Mesendoderm (in vitro differentiated cells): ENCODE results near the gene LOXHD1.

Experiments used
- DNase-seq: peaks from one replicate; pipeline ENCODE4 v3.0.0; 2013
- H2AK5ac ChIP-seq: 2 replicates; pipeline ENCODE4 v1.6.1; 2013; ENCODE audit warnings: low read length, inconsistent platforms
- H2BK120ac ChIP-seq: 2 replicates; pipeline ENCODE4 v1.6.1; 2013; ENCODE audit warnings: low read depth, mild to moderate bottlenecking, low read length, moderate library complexity, mixed read lengths
- H2BK15ac ChIP-seq: replicated peaks from 2 replicates; pipeline ENCODE4 v1.6.1; 2013; ENCODE audit warnings: low read depth, mild to moderate bottlenecking, moderate library complexity
- H2BK5ac ChIP-seq: 2 replicates; pipeline ENCODE4 v1.6.1; 2013; ENCODE audit warnings: low read length, inconsistent platforms
- H3K18ac ChIP-seq: 2 replicates; pipeline ENCODE4 v1.6.1; 2013; ENCODE audit warnings: mild to moderate bottlenecking, low read length, mixed read lengths
- H3K23ac ChIP-seq: one replicate; pipeline ENCODE4 v1.6.1; 2013; ENCODE audit warnings: low read length
- H3K27ac ChIP-seq: 2 replicates; pipeline ENCODE4 v1.5.1; 2013; ENCODE audit warnings: low read depth, mild to moderate bottlenecking, inconsistent platforms, low read length, moderate library complexity
- H3K27me3 ChIP-seq: 2 replicates; pipeline ENCODE4 v1.6.1; 2013; ENCODE audit warnings: low read length, control low read depth, mild to moderate bottlenecking, inconsistent platforms; ENCODE audit not compliant: insufficient read depth, poor library complexity
- H3K36me3 ChIP-seq: 2 replicates; pipeline ENCODE4 v1.6.1; 2013; ENCODE audit warnings: low read length, inconsistent platforms; ENCODE audit not compliant: control insufficient read depth, insufficient read depth
- H3K4ac ChIP-seq: one replicate; pipeline ENCODE4 v1.6.1; 2013; ENCODE audit warnings: low read depth, mild to moderate bottlenecking, low read length, moderate library complexity
- H3K4me1 ChIP-seq: 2 replicates; pipeline ENCODE4 v1.6.1; 2013; ENCODE audit warnings: low read depth, low read length, inconsistent platforms; ENCODE audit not compliant: control insufficient read depth
- H3K4me2 ChIP-seq: 2 replicates; pipeline ENCODE4 v1.6.1; 2013; ENCODE audit warnings: low read length
- H3K4me3 ChIP-seq: 2 replicates; pipeline ENCODE4 v1.5.1; 2013; ENCODE audit warnings: mild to moderate bottlenecking, low read length
- H3K56ac ChIP-seq: one replicate; pipeline ENCODE4 v1.6.1; 2013; ENCODE audit warnings: low read length
- H3K79me1 ChIP-seq: 2 replicates; pipeline ENCODE4 v1.6.1; 2013; ENCODE audit warnings: low read length, inconsistent platforms
- H3K79me2 ChIP-seq: 2 replicates; pipeline ENCODE4 v1.6.1; 2013; ENCODE audit warnings: mild to moderate bottlenecking, low read length; ENCODE audit not compliant: control insufficient read depth, insufficient read depth
- H3K9ac ChIP-seq: 2 replicates; pipeline ENCODE4 v1.6.1; 2013; ENCODE audit warnings: low read length, inconsistent platforms
- H4K5ac ChIP-seq: one replicate; pipeline ENCODE4 v1.6.1; 2013; ENCODE audit warnings: low read length
- H4K8ac ChIP-seq: one replicate; pipeline ENCODE4 v1.6.1; 2013; ENCODE audit warnings: low read depth, mild to moderate bottlenecking, control low read depth, low read length, moderate library complexity
- WGBS: extraction: QIAGEN DNeasy Blood & Tissue Kit; methylation state at CpG from one replicate; pipeline ENCODE4 v1.1.7; 2013; ENCODE audit warnings: low lambda C conversion rate, missing lambda C conversion rate; ENCODE audit not compliant: insufficient coverage; ENCODE audit errors: extremely low coverage; 5-methylcytosine and 5-hydroxymethylcytosine counted together

Gene LOXHD1

DNA sequence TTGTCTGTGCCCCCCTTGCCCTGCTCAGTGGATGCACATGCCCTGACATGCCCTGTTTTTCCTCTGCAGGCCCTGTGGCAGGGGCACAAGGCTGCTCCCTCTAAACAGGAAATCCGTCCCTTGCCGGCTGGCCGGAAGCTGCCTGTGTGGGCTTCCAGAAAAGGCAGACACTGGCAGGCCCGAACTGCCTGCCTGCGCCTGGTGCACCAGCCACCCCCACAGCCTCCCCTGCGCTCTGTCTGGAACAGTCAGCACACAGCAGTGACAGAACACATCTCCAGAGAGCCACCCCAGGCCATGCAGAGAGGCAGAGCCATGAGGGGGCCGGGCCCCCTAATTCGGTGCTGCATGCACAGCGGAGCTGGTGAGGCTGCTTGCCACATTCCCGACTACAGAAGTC lies 33.5 kb downstream of the LOXHD1 start:
- Histone ChIP-seq H3K4me1 (no peaks in the 10 kb centered on the region), H3K9ac (no peak overlapping the region), H3K4ac (no peak overlapping the region), H4K5ac (no peak overlapping the region), H3K79me2 (no peaks in the 10 kb centered on the region), H3K56ac (no peak overlapping the region), H4K8ac (no peak overlapping the region), H3K36me3 (no peaks in the 10 kb centered on the region), H2BK120ac (no peak overlapping the region), H2BK5ac (no peak overlapping the region), H2AK5ac (no peak overlapping the region), H3K4me2 (no peak overlapping the region), H3K79me1 (no peaks in the 10 kb centered on the region), H3K4me3 (no peak overlapping the region), H3K18ac (no peak overlapping the region), H3K23ac (no peak overlapping the region), H3K27ac (no peak overlapping the region), H2BK15ac (no peak overlapping the region), H3K27me3 (no peaks in the 10 kb centered on the region)
- no peak for DNase-seq
- no CpG with 5 or more reads among the region's 10 CpGs for WGBS

DNA sequence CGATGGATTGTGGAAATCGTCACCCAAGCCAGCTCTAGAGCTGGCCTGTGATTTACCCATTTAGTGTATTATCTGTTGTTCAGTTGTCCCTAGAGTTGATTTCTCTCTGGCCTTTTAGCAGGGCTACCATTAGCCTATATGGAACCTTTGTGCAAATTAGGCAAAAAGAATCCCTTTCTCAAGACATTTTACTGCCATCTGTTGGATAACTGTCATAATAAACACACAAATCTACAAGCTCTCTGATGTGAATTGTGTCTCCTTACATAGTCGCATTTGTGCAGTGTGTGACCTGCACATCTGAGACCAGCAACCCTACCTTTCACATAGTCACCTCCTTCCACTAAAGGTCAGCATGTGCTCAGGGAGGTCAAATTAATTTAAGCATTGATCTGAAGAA lies 34.0 kb downstream of the LOXHD1 start:
- peak; percentile 20 for DNase-seq
- no peak overlapping the region for H3K56ac ChIP-seq
- no peak overlapping the region for H2AK5ac ChIP-seq
- no peaks in the 10 kb centered on the region for H3K79me2 ChIP-seq
- no peaks in the 10 kb centered on the region for H3K4me1 ChIP-seq
- no peak overlapping the region for H4K5ac ChIP-seq
- H3K4me2 ChIP-seq = no peak overlapping the region
- no peaks in the 10 kb centered on the region for H3K27me3 ChIP-seq
- H2BK5ac ChIP-seq = no peak overlapping the region
- H3K23ac ChIP-seq = no peak overlapping the region
- H3K4me3 ChIP-seq = no peak overlapping the region
- H2BK15ac ChIP-seq = no peak overlapping the region
- H3K27ac ChIP-seq = no peak overlapping the region
- WGBS = no CpG with 5 or more reads among the region's 3 CpGs
- H3K18ac ChIP-seq = no peak overlapping the region
- H3K36me3 ChIP-seq = no peaks in the 10 kb centered on the region
- no peak overlapping the region for H3K4ac ChIP-seq
- H2BK120ac ChIP-seq = no peak overlapping the region
- no peaks in the 10 kb centered on the region for H3K79me1 ChIP-seq
- no peak overlapping the region for H4K8ac ChIP-seq
- no peak overlapping the region for H3K9ac ChIP-seq

DNA sequence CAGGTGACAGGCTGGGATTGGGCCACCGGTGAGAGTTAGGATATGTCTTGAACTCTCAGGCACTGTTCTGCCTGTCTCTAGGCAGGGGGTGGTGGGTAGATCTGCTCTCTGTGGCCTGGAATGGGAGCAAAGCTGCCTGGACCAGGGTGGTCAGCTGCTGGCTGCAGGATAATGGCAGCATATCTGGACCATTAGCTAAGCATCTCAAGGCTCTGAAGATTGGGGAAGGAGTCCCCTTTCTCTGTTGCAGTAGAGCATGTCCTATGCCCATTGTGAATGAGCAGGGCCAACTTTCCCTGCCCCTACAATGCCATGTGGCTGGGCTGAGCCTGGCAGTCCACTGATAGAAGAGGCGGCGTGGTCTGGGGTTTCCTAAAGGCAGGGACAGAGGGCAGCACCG lies 34.6 kb downstream of the LOXHD1 start:
- Histone ChIP-seq H3K79me2 (no peaks in the 10 kb centered on the region), H3K56ac (no peak overlapping the region), H2BK15ac (no peak overlapping the region), H3K79me1 (no peaks in the 10 kb centered on the region), H3K4me2 (no peak overlapping the region), H3K27ac (no peak overlapping the region), H4K8ac (no peak overlapping the region), H3K23ac (no peak overlapping the region), H4K5ac (no peak overlapping the region), H3K4ac (no peak overlapping the region), H2BK5ac (no peak overlapping the region), H3K27me3 (no peaks in the 10 kb centered on the region), H3K9ac (no peak overlapping the region), H3K4me1 (no peaks in the 10 kb centered on the region), H3K18ac (no peak overlapping the region), H2AK5ac (no peak overlapping the region), H3K36me3 (no peaks in the 10 kb centered on the region), H3K4me3 (no peak overlapping the region), H2BK120ac (no peak overlapping the region)
- DNase-seq = no peak
- no CpG with 5 or more reads among the region's 4 CpGs for WGBS

GRCh38 chr18:46621871-46622270 lies 35.1 kb downstream of the LOXHD1 start:
- no peaks in the 10 kb centered on the region for H3K79me1 ChIP-seq
- H4K8ac ChIP-seq = no peak overlapping the region
- H3K4me2 ChIP-seq = no peak overlapping the region
- no peak overlapping the region for H3K23ac ChIP-seq
- H2BK15ac ChIP-seq = no peak overlapping the region
- H3K9ac ChIP-seq = no peak overlapping the region
- H3K56ac ChIP-seq = no peak overlapping the region
- no CpG with 5 or more reads among the region's 2 CpGs for WGBS
- H4K5ac ChIP-seq = no peak overlapping the region
- no peak overlapping the region for H2BK5ac ChIP-seq
- no peak overlapping the region for H3K4ac ChIP-seq
- H3K79me2 ChIP-seq = no peaks in the 10 kb centered on the region
- H3K4me3 ChIP-seq = no peak overlapping the region
- no peak overlapping the region for H2BK120ac ChIP-seq
- H3K27ac ChIP-seq = no peak overlapping the region
- DNase-seq = peak; percentile 37
- no peak overlapping the region for H2AK5ac ChIP-seq
- no peaks in the 10 kb centered on the region for H3K27me3 ChIP-seq
- H3K18ac ChIP-seq = no peak overlapping the region
- no peaks in the 10 kb centered on the region for H3K36me3 ChIP-seq
- no peaks in the 10 kb centered on the region for H3K4me1 ChIP-seq

DNA sequence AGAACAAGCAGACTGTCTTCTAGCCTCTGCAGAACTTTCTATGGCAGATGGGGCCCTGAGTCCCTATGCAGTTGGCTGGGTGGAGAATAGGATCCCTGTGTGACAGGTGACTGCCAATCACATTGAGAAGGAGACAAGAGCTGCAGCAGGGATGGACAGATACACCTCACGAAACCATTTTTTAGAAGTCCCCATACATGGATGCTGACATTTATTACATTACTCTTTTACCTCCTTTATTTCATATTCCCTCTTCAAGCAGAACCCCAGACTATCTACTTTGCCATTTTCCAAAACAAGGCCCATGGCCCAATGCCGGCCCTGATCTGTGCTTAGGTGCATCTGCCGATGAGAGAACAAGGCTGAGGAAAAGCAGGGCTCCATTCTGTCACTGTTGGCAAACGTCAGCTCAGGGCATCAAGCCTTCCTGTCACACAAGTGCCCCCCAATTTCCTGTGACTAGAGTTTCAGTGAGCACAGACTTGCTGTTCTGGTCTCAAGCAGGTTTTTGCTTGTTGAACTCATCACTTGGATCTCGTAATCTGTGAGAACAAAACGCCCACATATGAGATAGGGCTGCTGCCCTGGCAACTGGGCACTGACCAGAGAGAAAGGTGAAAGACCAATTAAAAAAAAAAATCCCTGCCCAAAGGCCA lies 35.8 kb downstream of the LOXHD1 start:
- no peak overlapping the region for H3K23ac ChIP-seq
- no peak for DNase-seq
- H3K18ac ChIP-seq = no peak overlapping the region
- no peak overlapping the region for H3K9ac ChIP-seq
- no peak overlapping the region for H3K27ac ChIP-seq
- H3K4me2 ChIP-seq = no peak overlapping the region
- WGBS = no CpG with 5 or more reads among the region's 6 CpGs
- no peak overlapping the region for H2BK5ac ChIP-seq
- H4K5ac ChIP-seq = no peak overlapping the region
- no peaks in the 10 kb centered on the region for H3K79me2 ChIP-seq
- no peak overlapping the region for H3K4me3 ChIP-seq
- H3K4ac ChIP-seq = no peak overlapping the region
- H4K8ac ChIP-seq = no peak overlapping the region
- no peak overlapping the region for H2BK15ac ChIP-seq
- H3K56ac ChIP-seq = no peak overlapping the region
- no peaks in the 10 kb centered on the region for H3K4me1 ChIP-seq
- H2AK5ac ChIP-seq = no peak overlapping the region
- no peak overlapping the region for H2BK120ac ChIP-seq
- no peaks in the 10 kb centered on the region for H3K36me3 ChIP-seq
- no peaks in the 10 kb centered on the region for H3K79me1 ChIP-seq
- H3K27me3 ChIP-seq = no peaks in the 10 kb centered on the region

GRCh38 chr18:46619559-46619958 lies 37.5 kb downstream of the LOXHD1 start:
- H3K4me3 ChIP-seq = no peak overlapping the region
- no peak overlapping the region for H4K8ac ChIP-seq
- no peak overlapping the region for H3K9ac ChIP-seq
- H3K4me2 ChIP-seq = no peak overlapping the region
- H4K5ac ChIP-seq = no peak overlapping the region
- no peaks in the 10 kb centered on the region for H3K36me3 ChIP-seq
- H2AK5ac ChIP-seq = no peak overlapping the region
- H3K4me1 ChIP-seq = no peaks in the 10 kb centered on the region
- H3K18ac ChIP-seq = no peak overlapping the region
- DNase-seq = no peak
- H3K56ac ChIP-seq = no peak overlapping the region
- H3K79me1 ChIP-seq = no peaks in the 10 kb centered on the region
- H3K23ac ChIP-seq = no peak overlapping the region
- WGBS = no CpG with 5 or more reads among the region's 3 CpGs
- no peaks in the 10 kb centered on the region for H3K79me2 ChIP-seq
- H2BK120ac ChIP-seq = no peak overlapping the region
- H3K27ac ChIP-seq = no peak overlapping the region
- no peak overlapping the region for H3K4ac ChIP-seq
- H3K27me3 ChIP-seq = no peaks in the 10 kb centered on the region
- H2BK15ac ChIP-seq = no peak overlapping the region
- H2BK5ac ChIP-seq = no peak overlapping the region
